Measurements from ENCODE around the gene AFAP1.

DNA sequence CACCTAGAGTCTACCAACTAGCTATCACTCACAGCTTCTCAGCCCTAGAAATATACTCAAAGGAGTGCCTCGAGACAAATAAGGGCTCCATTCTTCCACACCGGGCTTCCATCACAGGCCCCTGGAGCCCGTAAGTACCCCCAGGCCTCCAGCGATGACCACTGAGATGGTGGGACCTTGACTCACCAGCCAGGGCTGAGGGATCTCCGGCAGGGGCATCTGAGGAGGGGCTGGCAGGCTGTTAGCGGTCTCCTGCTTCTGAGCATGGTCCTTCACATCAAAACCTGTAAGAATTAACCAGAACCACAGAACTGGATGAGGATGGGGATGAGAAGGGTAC lies 71.3 kb downstream of the AFAP1 start:
- TF ChIP-seq, protein P1, sequence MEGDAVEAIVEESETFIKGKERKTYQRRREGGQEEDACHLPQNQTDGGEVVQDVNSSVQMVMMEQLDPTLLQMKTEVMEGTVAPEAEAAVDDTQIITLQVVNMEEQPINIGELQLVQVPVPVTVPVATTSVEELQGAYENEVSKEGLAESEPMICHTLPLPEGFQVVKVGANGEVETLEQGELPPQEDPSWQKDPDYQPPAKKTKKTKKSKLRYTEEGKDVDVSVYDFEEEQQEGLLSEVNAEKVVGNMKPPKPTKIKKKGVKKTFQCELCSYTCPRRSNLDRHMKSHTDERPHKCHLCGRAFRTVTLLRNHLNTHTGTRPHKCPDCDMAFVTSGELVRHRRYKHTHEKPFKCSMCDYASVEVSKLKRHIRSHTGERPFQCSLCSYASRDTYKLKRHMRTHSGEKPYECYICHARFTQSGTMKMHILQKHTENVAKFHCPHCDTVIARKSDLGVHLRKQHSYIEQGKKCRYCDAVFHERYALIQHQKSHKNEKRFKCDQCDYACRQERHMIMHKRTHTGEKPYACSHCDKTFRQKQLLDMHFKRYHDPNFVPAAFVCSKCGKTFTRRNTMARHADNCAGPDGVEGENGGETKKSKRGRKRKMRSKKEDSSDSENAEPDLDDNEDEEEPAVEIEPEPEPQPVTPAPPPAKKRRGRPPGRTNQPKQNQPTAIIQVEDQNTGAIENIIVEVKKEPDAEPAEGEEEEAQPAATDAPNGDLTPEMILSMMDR (IDR thresholded peaks at IDR 0.05) = no peak
- TF ChIP-seq POLR2A (IDR thresholded peaks at IDR 0.05) = no peak

Measured in uterus (tissue), 2 donors.